HepG2 (cell line): ENCODE data around the gene FN1. TPM values are rescaled to one million over a fixed set of nuclear protein-coding genes. Genes with fewer than 3 reads are reported as not detected.

Source experiments
- AFF4 ChIP-seq: sonication (generic); formaldehyde crosslinking; IDR thresholded peaks from 2 replicates; pipeline ENCODE4 v1.4.0; 2020; ENCODE audit warnings: missing genetic modification reagents
- BHLHE40 ChIP-seq: IDR thresholded peaks from 2 replicates; pipeline ENCODE4 v1.6.1; 2011; ENCODE audit warnings: low read length, improper control_type of control experiment
- FOXP4 ChIP-seq: sonication (generic); formaldehyde crosslinking; IDR thresholded peaks from 2 replicates; pipeline ENCODE4 v1.4.0; 2020; ENCODE audit warnings: missing genetic modification reagents
- GPN1 ChIP-seq: sonication (generic); formaldehyde crosslinking; IDR thresholded peaks from 2 replicates; pipeline ENCODE4 v1.5.1; 2020; ENCODE audit warnings: missing genetic modification reagents, borderline replicate concordance
- HNRNPH1 ChIP-seq: fragments of 200-400 bp; formaldehyde crosslinking; optimal IDR thresholded peaks from 2 replicates; pipeline ENCODE3; 2017; ENCODE audit warnings: mild to moderate bottlenecking, low read depth, low read length
- HOMEZ ChIP-seq: IDR thresholded peaks from 2 replicates; pipeline ENCODE4 v1.6.1; 2016; ENCODE audit warnings: low read depth
- KLF12 ChIP-seq: sonication (generic); formaldehyde crosslinking; IDR thresholded peaks from 2 replicates; pipeline ENCODE4 v1.4.0; 2020; ENCODE audit warnings: missing genetic modification reagents, borderline replicate concordance
- POLR2A ChIP-seq, 2 experiments: IDR thresholded peaks; 2 replicates each; pipeline ENCODE4 v1.6.1; 2011; ENCODE audit warnings: low read depth in 2 of 2, low read length in 2 of 2, mild to moderate bottlenecking in 1 of 2, moderate library complexity in 1 of 2; ENCODE audit not compliant: insufficient read depth in 1 of 2
- PRMT3 ChIP-seq: sonication (generic); formaldehyde crosslinking; IDR thresholded peaks from 2 replicates; pipeline ENCODE4 v1.8.1; 2022; ENCODE audit warnings: low read depth, mild to moderate bottlenecking, moderate library complexity, missing genetic modification reagents, borderline replicate concordance
- SRSF9 ChIP-seq: fragments of 200-400 bp; formaldehyde crosslinking; IDR thresholded peaks from 2 replicates; pipeline ENCODE4 v1.6.1; 2018; ENCODE audit warnings: borderline replicate concordance, mild to moderate bottlenecking, low read depth, low read length; ENCODE audit not compliant: insufficient read depth, poor library complexity, severe bottlenecking
- SRY ChIP-seq: sonication (generic); formaldehyde crosslinking; IDR thresholded peaks from 2 replicates; pipeline ENCODE4 v1.8.0; 2022; ENCODE audit warnings: mild to moderate bottlenecking, missing genetic modification reagents
- TBX2 ChIP-seq: sonication (generic); formaldehyde crosslinking; IDR thresholded peaks from 2 replicates; pipeline ENCODE4 v1.5.0; 2020; ENCODE audit warnings: missing genetic modification reagents, mild to moderate bottlenecking, borderline replicate concordance
- ZNF672 ChIP-seq: sonication (generic); formaldehyde crosslinking; IDR thresholded peaks from 2 replicates; pipeline ENCODE4 v1.8.1; 2022; ENCODE audit warnings: missing genetic modification reagents
- ZNF839 ChIP-seq: sonication (generic); formaldehyde crosslinking; IDR thresholded peaks from 2 replicates; pipeline ENCODE4 v1.4.0; 2020; ENCODE audit warnings: missing genetic modification reagents, mild to moderate bottlenecking, borderline replicate concordance
- polyA plus RNA-seq, 8 experiments: library from polyadenylated mRNA; depleted of rRNA in 3 of 8; stranded (reverse) in 7 of 8; unstranded in 1 of 8; fragments of >200 nt; fragmentation: Illumina TruSeq in 4 of 8; extraction: Trizol in 4 of 8; gene quantifications; 2 replicates each; pipeline versions ENCODE4 v1.2.1 to v1.2.3, GENCODE V29; 2011 to 2016; ENCODE audit warnings: low read depth in 4 of 8, missing spikeins in 1 of 8, mixed read lengths in 1 of 8; ENCODE audit not compliant: insufficient read depth in 1 of 8
- total RNA-seq, 5 experiments: library from RNA; depleted of rRNA; stranded (reverse); fragments of >200 nt; fragmentation: Illumina TruSeq; extraction: Trizol; gene quantifications; 2 replicates each; pipeline ENCODE4 v1.2.3, GENCODE V29; 2016; ENCODE audit warnings: low read depth in 1 of 5
- TF ChIP-seq, protein P1 (sequence below): sonication (generic); formaldehyde crosslinking; IDR thresholded peaks from 2 replicates; pipeline ENCODE4 v1.5.1; 2020; ENCODE audit warnings: missing genetic modification reagents, mild to moderate bottlenecking, borderline replicate concordance
- TF ChIP-seq, protein P2 (sequence below): sonication (generic); formaldehyde crosslinking; IDR thresholded peaks from 2 replicates; pipeline ENCODE4 v1.5.1; 2020; ENCODE audit warnings: mild to moderate bottlenecking, missing genetic modification reagents, moderate library complexity
- TF ChIP-seq, protein P3 (sequence below): sonication (generic); formaldehyde crosslinking; IDR thresholded peaks from 2 replicates; pipeline ENCODE4 v1.9.0; 2022; ENCODE audit warnings: missing genetic modification reagents, mild to moderate bottlenecking, borderline replicate concordance

FN1 gene
- total and polyA plus RNA-seq, 2 of the 13 experiments (the other 11 are each of a cell fraction or from before 2014, with no cell fraction given): 1,847 to 6,471 TPM

DNA sequence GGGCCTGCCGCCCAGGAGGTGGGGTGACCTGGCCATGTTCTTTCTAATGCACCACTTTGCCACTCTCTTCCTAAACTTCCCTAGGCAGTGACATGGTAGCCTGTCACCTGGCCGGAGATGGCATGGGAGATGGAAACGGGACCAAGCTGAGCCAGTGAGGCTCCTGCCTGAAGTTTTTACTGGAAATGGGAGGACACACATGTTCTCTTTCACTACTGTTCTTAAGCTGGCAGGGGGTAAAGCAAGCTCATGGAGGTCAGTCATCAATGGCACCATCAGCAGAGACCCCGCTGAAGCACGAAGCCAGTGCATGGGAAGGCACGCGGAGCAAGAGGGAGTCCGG lies 73.3 kb downstream of the FN1 start (continued):
- TF ChIP-seq, protein P1, sequence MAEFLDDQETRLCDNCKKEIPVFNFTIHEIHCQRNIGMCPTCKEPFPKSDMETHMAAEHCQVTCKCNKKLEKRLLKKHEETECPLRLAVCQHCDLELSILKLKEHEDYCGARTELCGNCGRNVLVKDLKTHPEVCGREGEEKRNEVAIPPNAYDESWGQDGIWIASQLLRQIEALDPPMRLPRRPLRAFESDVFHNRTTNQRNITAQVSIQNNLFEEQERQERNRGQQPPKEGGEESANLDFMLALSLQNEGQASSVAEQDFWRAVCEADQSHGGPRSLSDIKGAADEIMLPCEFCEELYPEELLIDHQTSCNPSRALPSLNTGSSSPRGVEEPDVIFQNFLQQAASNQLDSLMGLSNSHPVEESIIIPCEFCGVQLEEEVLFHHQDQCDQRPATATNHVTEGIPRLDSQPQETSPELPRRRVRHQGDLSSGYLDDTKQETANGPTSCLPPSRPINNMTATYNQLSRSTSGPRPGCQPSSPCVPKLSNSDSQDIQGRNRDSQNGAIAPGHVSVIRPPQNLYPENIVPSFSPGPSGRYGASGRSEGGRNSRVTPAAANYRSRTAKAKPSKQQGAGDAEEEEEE (CRISPR knock-in tag): no peak
- peak; percentile 1; the same call in 1 of the 2 replicates for TF ChIP-seq AFF4 (CRISPR knock-in tag)
- peak; percentile 55 for TF ChIP-seq HNRNPH1
- TF ChIP-seq SRSF9: no peak
- TF ChIP-seq, protein P2, sequence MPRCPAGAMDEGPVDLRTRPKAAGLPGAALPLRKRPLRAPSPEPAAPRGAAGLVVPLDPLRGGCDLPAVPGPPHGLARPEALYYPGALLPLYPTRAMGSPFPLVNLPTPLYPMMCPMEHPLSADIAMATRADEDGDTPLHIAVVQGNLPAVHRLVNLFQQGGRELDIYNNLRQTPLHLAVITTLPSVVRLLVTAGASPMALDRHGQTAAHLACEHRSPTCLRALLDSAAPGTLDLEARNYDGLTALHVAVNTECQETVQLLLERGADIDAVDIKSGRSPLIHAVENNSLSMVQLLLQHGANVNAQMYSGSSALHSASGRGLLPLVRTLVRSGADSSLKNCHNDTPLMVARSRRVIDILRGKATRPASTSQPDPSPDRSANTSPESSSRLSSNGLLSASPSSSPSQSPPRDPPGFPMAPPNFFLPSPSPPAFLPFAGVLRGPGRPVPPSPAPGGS: no peak
- TF ChIP-seq GPN1 (CRISPR knock-in tag): no peak
- peak in 1 of 2 experiments; percentile 59; a peak in 2 of 4 replicates for TF ChIP-seq POLR2A (IDR thresholded peaks at IDR 0.05; ENCODE audit: insufficient read depth in 1 of 2, low read depth in 2 of 2, low read length in 2 of 2)
- no peak for TF ChIP-seq BHLHE40
- no peak for TF ChIP-seq ZNF839 (CRISPR knock-in tag)
- TF ChIP-seq FOXP4 (CRISPR knock-in tag): no peak
- no peak for TF ChIP-seq ZNF672
- no peak for TF ChIP-seq HOMEZ (CRISPR knock-in tag)
- 0 out of 2 replicates have a peak, but pooled peaks have one; percentile 9 for TF ChIP-seq TBX2 (CRISPR knock-in tag)
- no peak for TF ChIP-seq KLF12 (CRISPR knock-in tag)
- no peak for TF ChIP-seq SRY (CRISPR knock-in tag)
- TF ChIP-seq PRMT3 (CRISPR knock-in tag): 0 out of 2 replicates have a peak, but pooled peaks have one; percentile 58
- TF ChIP-seq, protein P3, sequence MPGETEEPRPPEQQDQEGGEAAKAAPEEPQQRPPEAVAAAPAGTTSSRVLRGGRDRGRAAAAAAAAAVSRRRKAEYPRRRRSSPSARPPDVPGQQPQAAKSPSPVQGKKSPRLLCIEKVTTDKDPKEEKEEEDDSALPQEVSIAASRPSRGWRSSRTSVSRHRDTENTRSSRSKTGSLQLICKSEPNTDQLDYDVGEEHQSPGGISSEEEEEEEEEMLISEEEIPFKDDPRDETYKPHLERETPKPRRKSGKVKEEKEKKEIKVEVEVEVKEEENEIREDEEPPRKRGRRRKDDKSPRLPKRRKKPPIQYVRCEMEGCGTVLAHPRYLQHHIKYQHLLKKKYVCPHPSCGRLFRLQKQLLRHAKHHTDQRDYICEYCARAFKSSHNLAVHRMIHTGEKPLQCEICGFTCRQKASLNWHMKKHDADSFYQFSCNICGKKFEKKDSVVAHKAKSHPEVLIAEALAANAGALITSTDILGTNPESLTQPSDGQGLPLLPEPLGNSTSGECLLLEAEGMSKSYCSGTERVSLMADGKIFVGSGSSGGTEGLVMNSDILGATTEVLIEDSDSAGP: peak; percentile 48
